Measurements from ENCODE around the gene NUTM1. TPM values are rescaled to one million over a fixed set of nuclear protein-coding genes. Genes with fewer than 3 reads are reported as not detected.
"Not testable (repeated sequence)": the region's sequence is repeated elsewhere in the genome, so short reads cannot be mapped to it uniquely, and the experiment has no call there.

The NUTM1 gene
- total RNA-seq, 1 donor from 2014 or later: under 0.01 TPM

- no peak for FAIRE-seq
- no peak for DNase-seq (ENCODE audit: low spot score in 2 of 2)
Measured at GRCh38 chr15:34362047-34362773, 19.1 kb downstream of the NUTM1 start.

DNA sequence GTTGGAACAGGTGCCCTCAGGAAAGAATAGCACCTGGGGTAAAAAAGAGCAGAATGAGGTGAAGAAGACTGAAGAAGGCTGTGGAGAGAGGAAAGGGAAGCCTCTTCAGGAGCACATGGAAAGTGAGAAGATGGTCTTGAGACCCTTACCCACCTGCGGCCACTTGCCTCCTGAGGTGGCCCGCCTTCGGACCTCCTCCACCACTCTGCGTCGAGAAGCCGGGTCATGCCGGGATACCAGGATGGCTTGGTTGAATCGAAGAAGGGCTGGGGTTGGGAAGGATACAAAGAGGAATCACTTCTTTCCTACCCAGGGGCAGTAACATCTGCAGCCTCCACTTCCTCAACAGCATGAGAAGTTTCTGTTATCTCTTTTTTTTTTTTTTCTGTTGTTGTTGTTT, 20.9 kb downstream of the NUTM1 start:
- FAIRE-seq: no peak

GRCh38 chr15:34365091-34365825, 22.1 kb downstream of the NUTM1 start:
- no peak for DNase-seq (ENCODE audit: low spot score in 2 of 2)

More for the DNA sequence above, 20.9 kb downstream of the NUTM1 start:
- DNase-seq (ENCODE audit: low spot score in 2 of 2): no peak

DNA sequence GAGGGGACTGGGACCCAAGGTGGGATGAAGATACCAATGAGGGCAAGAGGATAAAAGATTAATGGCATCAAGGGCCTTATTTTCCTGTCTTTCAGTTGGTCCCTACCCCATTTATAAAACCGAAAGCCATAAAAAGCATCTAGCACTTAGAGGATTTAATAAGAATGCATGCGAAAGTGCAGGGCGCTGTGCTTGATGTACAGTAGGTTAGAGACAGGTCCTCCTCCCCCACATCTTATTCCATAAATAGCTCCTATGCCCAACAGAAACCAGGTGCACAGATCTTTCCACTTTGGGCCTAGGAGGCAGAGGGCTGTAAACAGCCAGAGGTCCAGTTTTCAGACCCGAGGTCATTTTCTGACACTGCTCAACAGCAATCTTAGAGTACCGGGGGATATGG, 22.7 kb downstream of the NUTM1 start:
- DNase-seq (ENCODE audit: low spot score in 2 of 2): no peak
- FAIRE-seq: no peak

More at GRCh38 chr15:34365091-34365825, 22.1 kb downstream of the NUTM1 start:
- no peak for FAIRE-seq

DNA sequence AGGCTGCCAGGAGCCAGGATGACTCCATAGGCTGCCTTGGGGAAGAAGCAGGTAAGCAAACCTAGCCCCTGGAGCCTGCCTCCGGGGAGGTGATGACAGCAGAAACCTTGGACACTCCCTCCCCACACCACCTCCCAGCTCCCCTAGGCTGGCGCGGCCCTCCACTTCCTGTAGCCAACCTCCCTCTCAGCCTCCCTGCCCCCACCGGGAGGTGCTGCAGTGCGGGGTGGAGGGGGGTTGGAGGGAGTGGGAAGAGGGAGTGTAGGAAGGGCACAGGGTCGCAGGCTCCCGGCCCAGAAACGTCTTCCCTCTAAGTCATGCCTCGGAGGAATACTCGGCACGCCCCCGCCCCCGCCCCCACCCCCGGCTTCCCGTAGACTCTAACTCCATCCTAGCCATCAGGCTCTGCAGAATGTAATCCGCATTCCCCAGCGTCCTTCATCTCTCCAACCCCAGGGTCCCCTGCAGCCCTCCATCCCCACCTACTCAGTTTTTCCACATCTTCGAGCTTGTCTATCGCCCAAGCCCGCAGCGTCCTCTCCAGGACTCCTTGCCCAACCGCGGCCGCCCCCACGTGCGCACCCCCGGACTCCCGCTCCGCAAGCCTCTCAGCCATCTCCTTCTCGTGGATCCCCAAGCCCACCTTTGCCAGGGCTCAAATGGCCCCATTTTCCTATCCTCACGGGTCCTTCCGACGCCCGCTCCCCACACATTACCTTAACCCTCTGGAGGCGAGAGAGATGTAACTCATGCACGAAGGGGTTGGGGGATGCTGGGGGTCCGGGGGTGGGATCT, 23.4 kb downstream of the NUTM1 start:
- no peak for FAIRE-seq
- peak in 1 of 2 donors; percentile 41 for DNase-seq (ENCODE audit: low spot score in 2 of 2)

DNA sequence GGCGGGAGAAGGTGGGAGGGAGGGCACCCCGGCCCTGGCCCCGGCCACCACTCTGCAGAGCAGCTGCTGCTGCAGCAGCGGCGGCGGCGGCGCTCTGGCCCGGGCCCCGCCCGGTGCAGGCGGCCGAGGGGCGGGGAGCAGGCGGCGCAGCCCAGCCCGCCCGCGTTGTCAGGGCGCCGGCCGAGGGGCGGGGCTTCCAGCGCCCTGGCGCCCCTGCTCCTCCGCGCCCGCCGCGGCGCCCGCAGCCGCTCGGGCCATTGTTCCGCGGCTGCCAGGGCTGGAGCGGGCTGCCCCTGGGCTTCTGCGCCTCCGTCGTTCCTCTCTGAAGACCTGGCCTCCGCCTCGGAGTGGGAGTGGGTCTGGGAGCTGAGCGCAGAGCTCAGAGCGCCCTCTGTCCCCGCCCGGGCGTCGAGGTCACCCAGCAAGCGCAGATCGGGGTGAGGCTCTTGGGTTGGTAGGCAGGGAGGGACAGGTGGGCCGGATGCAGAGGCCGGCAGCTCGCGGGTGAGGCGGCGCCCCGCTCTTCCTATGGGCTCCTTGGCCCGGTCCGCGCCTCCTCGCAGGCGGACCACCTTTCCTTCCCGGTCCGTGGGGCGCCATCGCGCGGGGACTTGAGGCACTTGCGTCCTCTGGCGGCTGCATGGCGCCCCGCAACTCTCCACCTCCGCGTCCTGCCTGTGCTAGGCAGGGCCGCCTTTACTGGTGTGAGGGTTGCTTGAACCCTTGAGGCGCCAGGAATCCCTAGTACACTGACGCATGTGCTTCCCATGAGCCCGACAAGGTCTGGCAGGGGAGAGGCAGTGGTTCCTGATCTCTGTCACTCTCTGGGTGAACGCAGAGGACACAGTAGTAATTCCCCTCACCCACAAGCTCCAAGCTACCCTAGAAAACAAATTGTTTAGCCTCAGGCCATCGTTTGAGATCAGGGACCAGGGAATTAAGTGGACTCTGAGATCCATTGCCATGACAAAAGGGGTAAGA, 24.3 kb downstream of the NUTM1 start, which contains the start of gene LPCAT4:
LPCAT4 (minus strand) TSS at position 96 of the 981 bp plus-strand sequence. CDS start 96 bp downstream, outside the sequence.
- DNase-seq (ENCODE audit: low spot score in 2 of 2) (peak; percentile 93 to 94), FAIRE-seq (no peak)

- no peak for FAIRE-seq
- DNase-seq (ENCODE audit: low spot score in 2 of 2): no peak
Measured at GRCh38 chr15:34370129-34370528, 27.0 kb downstream of the NUTM1 start.

DNA sequence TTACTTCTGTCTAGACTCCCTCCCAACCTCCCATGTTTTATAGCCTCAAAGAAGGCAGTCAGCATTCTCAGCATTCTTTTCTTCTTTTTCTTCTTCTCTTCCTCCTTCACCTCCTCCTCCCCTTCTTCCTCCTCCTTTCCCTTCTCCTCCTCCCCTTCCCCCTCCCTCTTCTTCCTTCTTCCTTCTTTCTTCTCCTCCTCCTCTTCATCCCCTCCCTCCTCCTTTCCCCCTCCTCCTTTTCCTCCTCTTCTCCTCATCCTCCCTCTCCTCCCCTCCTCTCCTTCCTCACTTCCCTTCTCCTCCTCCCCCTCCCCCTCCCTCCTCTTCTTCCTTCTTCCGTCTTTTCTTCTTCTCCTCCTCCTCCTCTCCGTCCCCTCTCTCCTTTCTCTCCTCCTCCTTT, 27.5 kb downstream of the NUTM1 start:
- no peak for FAIRE-seq
- no peak for DNase-seq (ENCODE audit: low spot score in 2 of 2)

- FAIRE-seq: no peak
- no peak for DNase-seq (ENCODE audit: low spot score in 2 of 2)
Measured at GRCh38 chr15:34373951-34374350, 30.8 kb downstream of the NUTM1 start.

DNA sequence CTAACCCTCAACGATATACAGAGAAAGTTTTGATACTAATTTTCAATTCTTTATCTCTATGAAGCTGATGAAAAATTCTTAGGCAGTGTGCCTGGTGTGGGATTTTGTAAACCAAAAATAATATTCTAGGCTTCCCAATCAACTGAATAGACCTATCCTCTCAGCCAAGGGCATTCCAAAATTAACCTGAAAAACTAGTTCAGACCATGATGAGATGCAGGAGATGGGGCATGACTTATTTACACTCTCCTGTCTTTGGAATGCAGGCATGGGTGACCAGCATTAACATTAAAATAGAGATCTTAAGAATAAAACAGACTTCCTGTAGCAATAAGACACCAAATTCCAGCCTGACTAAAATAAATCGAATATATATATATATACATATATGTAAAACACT, 31.7 kb downstream of the NUTM1 start:
- DNase-seq (ENCODE audit: low spot score in 2 of 2) (no peak), FAIRE-seq (no peak)

- not testable (repeated sequence) for DNase-seq (ENCODE audit: low spot score in 2 of 2); FAIRE-seq
Measured at GRCh38 chr15:34375541-34375940, 32.4 kb downstream of the NUTM1 start.

GRCh38 chr15:34376856-34377255, 33.7 kb downstream of the NUTM1 start:
- FAIRE-seq: no peak

DNA sequence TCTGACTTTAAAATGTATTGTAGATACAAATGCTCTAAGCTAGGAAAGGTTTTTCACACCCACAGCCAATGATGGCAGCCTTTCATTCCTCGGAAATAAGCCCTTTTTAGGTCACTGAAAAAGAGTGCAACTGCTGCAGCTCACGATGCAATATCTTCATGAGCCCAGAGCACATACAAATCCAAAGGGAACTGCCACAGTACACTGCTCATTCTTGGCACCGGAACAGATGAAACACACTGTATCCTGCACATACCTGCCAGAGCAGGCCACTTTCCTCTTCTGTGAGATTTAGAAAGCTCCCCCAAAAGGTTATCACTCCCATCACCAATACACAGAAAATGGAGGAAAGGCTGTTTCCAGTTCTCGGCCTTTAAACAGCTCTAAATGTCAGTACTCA, 37.4 kb downstream of the NUTM1 start:
- not testable (repeated sequence) for DNase-seq (ENCODE audit: low spot score in 2 of 2); FAIRE-seq

More at GRCh38 chr15:34376856-34377255, 33.7 kb downstream of the NUTM1 start:
- DNase-seq (ENCODE audit: low spot score in 2 of 2): no peak

DNA sequence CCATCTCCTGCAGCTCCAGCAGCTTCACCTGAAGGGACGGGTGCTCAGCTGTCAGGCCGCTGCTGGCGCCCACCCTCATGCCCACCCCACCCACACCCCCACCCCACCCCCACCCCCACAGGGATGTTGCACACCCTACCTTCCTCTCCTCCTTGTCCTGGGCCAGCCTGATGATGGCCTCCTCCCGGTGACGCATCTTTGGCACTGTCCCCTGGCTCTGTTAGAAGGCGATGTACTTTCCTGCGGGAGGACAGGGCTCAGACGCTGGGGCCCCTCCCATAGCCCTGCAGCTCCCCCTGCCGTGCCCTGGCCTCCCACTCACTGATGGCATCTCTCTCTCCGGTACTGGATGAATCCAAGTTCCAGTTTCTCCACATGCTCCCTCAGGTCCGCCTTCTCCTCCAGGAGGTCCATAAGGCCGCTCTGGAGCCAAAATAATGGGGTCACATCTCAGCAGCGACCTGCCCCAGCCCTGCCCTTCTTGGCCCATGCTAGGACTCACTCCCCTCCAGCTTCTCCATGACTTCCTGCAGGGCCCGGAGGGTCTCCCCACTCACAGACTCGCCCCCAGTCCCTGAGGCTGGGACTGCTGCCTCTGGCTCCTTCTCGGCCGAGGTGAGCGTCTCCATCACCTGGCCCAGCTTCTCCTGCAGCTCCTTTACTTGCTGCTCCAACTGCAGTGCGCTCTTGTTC, 38.9 kb downstream of the NUTM1 start:
- not testable (repeated sequence) for FAIRE-seq; DNase-seq (ENCODE audit: low spot score in 2 of 2)

- not testable (repeated sequence) for DNase-seq (ENCODE audit: low spot score in 2 of 2); FAIRE-seq
Measured at GRCh38 chr15:34389594-34390086, 46.5 kb downstream of the NUTM1 start.

GRCh38 chr15:34392981-34393380, 49.9 kb downstream of the NUTM1 start:
- not testable (repeated sequence) for FAIRE-seq; DNase-seq (ENCODE audit: low spot score in 2 of 2)

- not testable (repeated sequence) for FAIRE-seq; DNase-seq (ENCODE audit: low spot score in 2 of 2)
Measured at GRCh38 chr15:34397637-34398259, 54.6 kb downstream of the NUTM1 start.

- FAIRE-seq; DNase-seq (ENCODE audit: low spot score in 2 of 2): not testable (repeated sequence)
Measured at GRCh38 chr15:34403160-34403598, 60.1 kb downstream of the NUTM1 start.

All from frontal cortex (tissue), 4 donors.